Retinal pigment epithelial cell (primary cell): ENCODE results near the gene ALLC.

Experiments
- DNase-seq: peaks from one replicate; pipeline ENCODE4 v3.0.0-alpha.2; 2010; ENCODE audit warnings: low read depth
- H3K4me3 ChIP-seq: 2 replicates; pipeline ENCODE4 v1.5.1; 2011; ENCODE audit warnings: mild to moderate bottlenecking, low read length, control low read depth, moderate library complexity
- CTCF ChIP-seq: conservative IDR thresholded peaks from 2 replicates; pipeline ENCODE4 v1.5.1; 2011; ENCODE audit warnings: low read depth, low read length, control low read depth, inconsistent platforms

ALLC gene

GRCh38 chr2:3643371-3644245, 14.4 kb upstream of the ALLC start:
- TF ChIP-seq CTCF: no peak
- no peak overlapping the region for H3K4me3 ChIP-seq
- no peak for DNase-seq

GRCh38 chr2:3644246-3644525, 13.8 kb upstream of the ALLC start:
- DNase-seq: no peak
- TF ChIP-seq CTCF: no peak
- no peak overlapping the region for H3K4me3 ChIP-seq

- no peak overlapping the region for H3K4me3 ChIP-seq
- TF ChIP-seq CTCF: no peak
- no peak for DNase-seq
Measured at GRCh38 chr2:3644891-3645605, 13.0 kb upstream of the ALLC start.

- DNase-seq: no peak
- no peak for TF ChIP-seq CTCF
- no peak overlapping the region for H3K4me3 ChIP-seq
Measured at GRCh38 chr2:3645745-3646389, 12.1 kb upstream of the ALLC start.

GRCh38 chr2:3646446-3646845, 11.6 kb upstream of the ALLC start:
- TF ChIP-seq CTCF: no peak
- DNase-seq: no peak
- no peak overlapping the region for H3K4me3 ChIP-seq

- no peak overlapping the region for H3K4me3 ChIP-seq
- DNase-seq: no peak
- no peak for TF ChIP-seq CTCF
Measured at GRCh38 chr2:3647246-3647645, 10.8 kb upstream of the ALLC start.
